ENCODE measurements around the gene ANP32B. TPM values are rescaled to one million over a fixed set of nuclear protein-coding genes. Genes with fewer than 3 reads are reported as not detected.

ANP32B gene
- total and polyA plus RNA-seq, 2 donors (not counting 1 experiment from before 2014, with no cell fraction given), result 17.6 to 138 TPM

GRCh38 chr9:98039607-98040017 is 56.5 kb downstream of the ANP32B start:
- Histone ChIP-seq H3K36me3 (replicated peaks in 1 of 2; ENCODE audit: control extremely low read depth in 1 of 2, control insufficient read depth in 1 of 2, extremely low read depth in 1 of 2, insufficient read depth in 2 of 2, low read length in 1 of 2) (no peaks in the 10 kb centered on the region), H3K79me2 (ENCODE audit: control insufficient read depth, insufficient read depth, low read length) (peaks cover 4% of the 10 kb centered on the region), H3K27ac (ENCODE audit: low read length in 2 of 2) (no peak overlapping the region), H4K20me1 (ENCODE audit: control insufficient read depth, insufficient read depth, low read length, poor library complexity, severe bottlenecking) (no peaks in the 10 kb centered on the region), H3K9ac (ENCODE audit: low read length) (no peak overlapping the region), H3K9me3 (ENCODE audit: control extremely low read depth in 1 of 3, control insufficient read depth in 2 of 3, insufficient read depth in 1 of 3, low read length in 2 of 3) (peaks cover 0 to 10% (median 0%) of the 10 kb centered on the region in 3 donors), H3K4me3 (ENCODE audit: control extremely low read depth in 1 of 5, extremely low read depth in 1 of 5, insufficient read depth in 1 of 5, low read depth in 2 of 5, low read length in 4 of 5) (peak overlapping the region in 2 of 5 experiments; percentile 8 to 23), H2AFZ (ENCODE audit: insufficient read depth, low read depth, low read length, poor library complexity, severe bottlenecking) (peak overlapping the region; percentile 19), H3K27me3 (replicated peaks in 1 of 4; ENCODE audit: control extremely low read depth in 1 of 4, control insufficient read depth in 3 of 4, insufficient read depth in 4 of 4, low read length in 3 of 4) (no peaks in the 10 kb centered on the region), H3K4me1 (ENCODE audit: control insufficient read depth in 2 of 2, insufficient read depth in 2 of 2, low read length in 2 of 2) (peaks cover 22 to 40% of the 10 kb centered on the region in 2 donors), H3K4me2 (replicated peaks; ENCODE audit: low read depth, low read length, poor library complexity, severe bottlenecking) (peak overlapping the region; percentile 38)
- H3K27ac Mint-ChIP-seq, result peak overlapping the region; percentile 52
- CTCF ChIA-PET, result interaction anchor here (0.7 to 2.4 kb wide), 5 partner anchors 8 to 117 kb away, joined by 3 to 19 read pairs (median 4); partner anchors contain the start of gene TRMO
- H3K4me1 Mint-ChIP-seq, result peaks cover 41% of the 10 kb centered on the region
- WGBS (ENCODE audit: insufficient coverage), result 78% methylated on average over 8 of the region's 10 CpGs
- intact Hi-C loops (cut with micrococcal nuclease), result loop anchor here (1.0 kb wide), 1 partner anchor 116 kb away; no protein-coding TSS in a partner anchor
- peak overlapping the region; percentile 85 for H3K4me3 Mint-ChIP-seq
- no peaks in the 10 kb centered on the region for H3K9me3 Mint-ChIP-seq (ENCODE audit: insufficient read depth)
- no peaks in the 10 kb centered on the region for H3K27me3 Mint-ChIP-seq
- no peak for DNase-seq
- no peak for ATAC-seq (ENCODE audit: low read depth)
- POLR2A ChIA-PET, result no interaction called here
- TF ChIP-seq EZH2 (IDR thresholded peaks at IDR 0.05; ENCODE audit: borderline replicate concordance, insufficient read depth, low read depth, low read length, poor library complexity, severe bottlenecking) (no peak), CTCF (IDR thresholded peaks at IDR 0.05) (no peak)

- peak overlapping the region; percentile 85 for H3K4me3 Mint-ChIP-seq
- CTCF ChIA-PET, result interaction anchor here (0.8 to 2.4 kb wide), 4 partner anchors 8 to 118 kb away, joined by 3 to 19 read pairs (median 4); partner anchors contain the start of gene TRMO
- Histone ChIP-seq H3K9ac (ENCODE audit: low read length) (no peak overlapping the region), H3K9me3 (ENCODE audit: control extremely low read depth in 1 of 3, control insufficient read depth in 2 of 3, insufficient read depth in 1 of 3, low read length in 2 of 3) (peaks cover 0 to 14% (median 0%) of the 10 kb centered on the region in 3 donors), H3K36me3 (replicated peaks in 1 of 2; ENCODE audit: control extremely low read depth in 1 of 2, control insufficient read depth in 1 of 2, extremely low read depth in 1 of 2, insufficient read depth in 2 of 2, low read length in 1 of 2) (no peaks in the 10 kb centered on the region), H4K20me1 (ENCODE audit: control insufficient read depth, insufficient read depth, low read length, poor library complexity, severe bottlenecking) (no peaks in the 10 kb centered on the region), H3K27ac (ENCODE audit: low read length in 2 of 2) (no peak overlapping the region), H2AFZ (ENCODE audit: insufficient read depth, low read depth, low read length, poor library complexity, severe bottlenecking) (no peak overlapping the region), H3K4me3 (ENCODE audit: control extremely low read depth in 1 of 5, extremely low read depth in 1 of 5, insufficient read depth in 1 of 5, low read depth in 2 of 5, low read length in 4 of 5) (no peak overlapping the region), H3K4me2 (replicated peaks; ENCODE audit: low read depth, low read length, poor library complexity, severe bottlenecking) (peak overlapping the region; percentile 38), H3K79me2 (ENCODE audit: control insufficient read depth, insufficient read depth, low read length) (peaks cover 10% of the 10 kb centered on the region), H3K4me1 (ENCODE audit: control insufficient read depth in 2 of 2, insufficient read depth in 2 of 2, low read length in 2 of 2) (peaks cover 22 to 42% of the 10 kb centered on the region in 2 donors), H3K27me3 (replicated peaks in 1 of 4; ENCODE audit: control extremely low read depth in 1 of 4, control insufficient read depth in 3 of 4, insufficient read depth in 4 of 4, low read length in 3 of 4) (no peaks in the 10 kb centered on the region)
- peaks cover 3% of the 10 kb centered on the region for H3K9me3 Mint-ChIP-seq (ENCODE audit: insufficient read depth)
- WGBS (ENCODE audit: insufficient coverage), result 87% methylated on average over 6 of the region's 6 CpGs
- intact Hi-C loops (cut with micrococcal nuclease), result no loop called here
- ATAC-seq (ENCODE audit: low read depth) (no peak), DNase-seq (no peak)
- POLR2A ChIA-PET, result no interaction called here
- peak overlapping the region; percentile 52 for H3K27ac Mint-ChIP-seq
- H3K4me1 Mint-ChIP-seq, result peaks cover 39% of the 10 kb centered on the region
- TF ChIP-seq EZH2 (IDR thresholded peaks at IDR 0.05; ENCODE audit: borderline replicate concordance, insufficient read depth, low read depth, low read length, poor library complexity, severe bottlenecking) (no peak), CTCF (IDR thresholded peaks at IDR 0.05) (no peak)
- H3K27me3 Mint-ChIP-seq, result no peaks in the 10 kb centered on the region
Observed at GRCh38 chr9:98040212-98040611, 57.1 kb downstream of the ANP32B start.

Measured in B cell (primary cell).